GM18505 (cell line): ENCODE data around the gene RAPGEF4.
"Not testable (repeated sequence)": the region's sequence is repeated elsewhere in the genome, so short reads cannot be mapped to it uniquely, and the experiment has no call there.

Experiments
- ATAC-seq: cut with Tn5 transposase; IDR thresholded peaks from one replicate; pipeline ENCODE4 v1.9.1; 2021; ENCODE audit not compliant: unreplicated experiment
- POLR2A ChIP-seq: IDR thresholded peaks from 4 replicates; pipeline ENCODE4 v1.6.1; 2011; ENCODE audit warnings: borderline replicate concordance; ENCODE audit not compliant: insufficient read depth, insufficient read length; ENCODE audit errors: extremely low read depth

Gene RAPGEF4

DNA sequence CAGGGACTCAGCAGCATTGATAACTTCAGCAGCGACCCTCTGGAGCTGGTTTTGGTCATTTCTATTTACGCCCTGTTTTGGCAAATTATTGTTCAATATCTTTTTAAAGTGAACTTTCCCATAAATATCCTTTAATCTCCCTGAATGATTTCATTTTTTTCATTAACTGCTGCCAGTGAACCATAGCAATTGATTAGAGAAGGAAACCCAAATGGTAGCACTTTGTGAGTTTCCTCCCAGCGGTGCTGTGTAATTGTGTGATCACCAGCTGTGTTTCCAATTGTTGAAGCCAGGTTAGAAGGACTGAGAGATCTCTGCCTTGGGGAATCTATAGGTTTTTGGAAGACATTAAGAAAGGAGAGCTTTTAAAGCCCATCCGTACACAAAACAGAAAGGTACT lies 356.3 kb downstream of the RAPGEF4 start:
- no peak for TF ChIP-seq POLR2A

GRCh38 chr2:173092844-173093402 lies 357.3 kb downstream of the RAPGEF4 start:
- TF ChIP-seq POLR2A = no peak
- no peak for ATAC-seq

More for the DNA sequence above, 356.3 kb downstream of the RAPGEF4 start:
- no peak for ATAC-seq

DNA sequence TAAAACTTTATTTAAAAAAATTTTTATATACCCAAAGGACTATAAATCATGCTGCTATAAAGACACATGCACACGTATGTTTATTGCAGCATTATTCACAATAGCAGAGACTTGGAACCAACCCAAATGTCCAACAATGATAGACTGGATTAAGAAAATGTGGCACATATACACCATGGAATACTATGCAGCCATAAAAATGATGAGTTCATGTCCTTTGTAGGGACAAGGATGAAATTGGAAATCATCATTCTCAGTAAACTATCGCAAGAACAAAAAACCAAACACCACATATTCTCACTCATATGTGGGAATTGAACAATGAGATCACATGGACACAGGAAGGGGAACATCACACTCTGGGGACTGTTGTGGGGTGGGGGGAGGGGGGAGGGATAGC lies 358.0 kb downstream of the RAPGEF4 start:
- not testable (repeated sequence) for ATAC-seq

DNA sequence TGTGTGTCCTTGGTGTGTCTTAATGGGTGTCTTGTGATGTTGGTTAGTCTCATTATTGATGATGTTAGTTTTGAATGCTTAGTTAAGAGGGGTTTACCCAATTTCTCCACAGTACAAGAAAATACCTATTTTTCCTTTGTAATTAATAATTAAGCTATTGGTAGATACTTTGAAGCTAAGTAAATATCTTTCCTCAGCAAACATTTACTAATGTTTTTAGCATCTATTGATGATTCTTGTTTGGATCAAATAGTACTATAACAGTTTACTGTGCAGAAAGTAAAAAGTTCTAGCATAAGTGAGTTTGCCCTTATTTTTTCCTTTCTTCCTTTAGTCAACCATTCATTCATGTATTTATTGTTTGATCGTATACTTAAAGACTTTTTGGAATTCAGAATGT lies 359.1 kb downstream of the RAPGEF4 start:
- ATAC-seq = no peak
- no peak for TF ChIP-seq POLR2A

DNA sequence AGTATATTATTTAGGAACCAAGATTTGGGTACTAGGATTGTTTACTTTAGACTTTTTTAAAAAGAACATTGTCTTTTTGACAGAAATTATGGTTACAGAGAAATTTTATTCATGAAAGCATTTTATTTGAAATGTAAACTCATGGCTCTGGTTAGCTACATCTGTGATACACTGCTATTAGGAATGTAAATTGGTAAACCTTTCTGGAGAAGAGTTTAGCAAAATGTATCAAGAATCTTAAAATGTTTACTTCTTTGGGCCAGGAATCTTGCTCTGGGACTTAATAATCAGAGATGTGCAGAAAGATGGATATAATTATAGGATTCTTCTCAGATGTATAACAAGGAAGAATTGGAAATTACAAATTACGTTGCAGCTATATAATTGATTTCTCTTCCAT lies 359.7 kb downstream of the RAPGEF4 start:
- TF ChIP-seq POLR2A = no peak
- no peak for ATAC-seq

- no peak for ATAC-seq
- no peak for TF ChIP-seq POLR2A
These were observed 363.6 kb downstream of the RAPGEF4 start for GRCh38 chr2:173099271-173099670.

DNA sequence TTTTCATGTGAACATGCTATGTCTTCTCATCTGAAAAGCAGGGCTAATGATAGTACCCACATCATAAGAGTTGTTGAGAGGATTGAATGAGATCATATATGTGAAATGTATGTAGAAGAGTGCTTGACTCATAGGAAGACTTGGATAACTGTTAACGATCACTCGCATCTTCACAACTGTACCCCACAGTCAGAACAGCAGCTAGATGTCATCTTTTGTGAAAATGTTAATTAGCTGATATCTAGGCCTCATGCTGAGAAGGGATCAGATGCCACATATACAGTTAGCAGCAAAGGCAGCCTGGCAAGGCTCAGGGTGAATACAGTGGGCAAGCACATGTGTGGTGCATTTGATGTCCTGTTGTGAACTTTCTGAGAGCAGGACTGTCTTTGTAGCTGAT lies 364.2 kb downstream of the RAPGEF4 start:
- ATAC-seq = no peak
- no peak for TF ChIP-seq POLR2A

GRCh38 chr2:173101687-173102086 lies 366.0 kb downstream of the RAPGEF4 start:
- ATAC-seq = no peak
- TF ChIP-seq POLR2A = no peak
